Caco-2 (cell line): ENCODE results near the gene KRAS. TPM values are rescaled to one million over a fixed set of nuclear protein-coding genes. Genes with fewer than 3 reads are reported as not detected.

Experiments used
- BruUV-seq: library from RNA; stranded (reverse); fragments of 400-500 nt; replicated peaks from 2 replicates; lab custom pipeline; 2021; lab: Mats Ljungman, UMichigan
- CTCF ChIA-PET: fragments of 300-600 bp; sonication (Branson Sonifier 250); formaldehyde crosslinking; loops from one replicate; lab custom pipeline; 2022; ENCODE audit warnings: antibody characterized with exemption; lab: Charles Lee
- POLR2A ChIA-PET: fragments of 300-600 bp; sonication (Branson Sonifier 250); formaldehyde crosslinking; loops from one replicate; lab custom pipeline; 2022; ENCODE audit warnings: antibody characterized with exemption; lab: Charles Lee
- DNase-seq, 2 experiments: peaks; one replicate each; pipeline versions ENCODE4 v3.0.0 to v3.0.0-alpha.2; 2020 to 2022
- H3K27me3 ChIP-seq: replicated peaks from 2 replicates; pipeline ENCODE4 v1.6.0; 2011; ENCODE audit warnings: low read length; ENCODE audit not compliant: control insufficient read depth, insufficient read depth
- H3K36me3 ChIP-seq: 2 replicates; pipeline ENCODE4 v1.5.1; 2011; ENCODE audit warnings: low read length; ENCODE audit not compliant: control insufficient read depth, insufficient read depth
- H3K4me1 ChIP-seq: fragments of 250-450 bp; sonication (Bioruptor Pico); 2 replicates; pipeline ENCODE4 v1.5.1; 2020; ENCODE audit warnings: mild to moderate bottlenecking
- H3K4me3 ChIP-seq: 2 replicates; pipeline ENCODE4 v1.5.1; 2011; ENCODE audit warnings: low read depth, mild to moderate bottlenecking, control low read depth, low read length
- H3K9me3 ChIP-seq: fragments of 250-450 bp; sonication (Bioruptor Pico); 2 replicates; pipeline ENCODE4 v1.5.1; 2020; ENCODE audit warnings: mild to moderate bottlenecking, moderate library complexity
- H3K27ac Mint-ChIP-seq: one replicate; pipeline ENCODE4 v1.8.0; 2022; ENCODE audit warnings: mixed read lengths; ENCODE audit not compliant: unreplicated experiment
- H3K27me3 Mint-ChIP-seq: one replicate; pipeline ENCODE4 v1.8.0; 2022; ENCODE audit warnings: mixed read lengths; ENCODE audit not compliant: insufficient read depth, unreplicated experiment
- H3K36me3 Mint-ChIP-seq: one replicate; pipeline ENCODE4 v1.8.0; 2022; ENCODE audit warnings: mild to moderate bottlenecking, mixed read lengths; ENCODE audit not compliant: insufficient read depth, unreplicated experiment
- H3K4me1 Mint-ChIP-seq: one replicate; pipeline ENCODE4 v1.8.0; 2022; ENCODE audit warnings: low read depth, mixed read lengths; ENCODE audit not compliant: unreplicated experiment
- H3K4me3 Mint-ChIP-seq: one replicate; pipeline ENCODE4 v1.8.0; 2022; ENCODE audit warnings: mild to moderate bottlenecking, moderate library complexity, mixed read lengths; ENCODE audit not compliant: unreplicated experiment
- H3K9me3 Mint-ChIP-seq: one replicate; pipeline ENCODE4 v1.8.0; 2022; ENCODE audit warnings: mixed read lengths; ENCODE audit not compliant: unreplicated experiment
- intact Hi-C: fragments of 100-400 bp; cut with micrococcal nuclease; formaldehyde crosslinking; loops from one replicate; pipeline ENCODE4 v1.10.0; 2022; ENCODE audit not compliant: unreplicated experiment
- total RNA-seq: library from RNA; stranded (reverse); gene quantifications from 2 replicates; pipeline ENCODE4 v1.2.3, GENCODE V29; 2022
- TF ChIP-seq, protein P1 (sequence below), 2 experiments: fragments of 200-600 bp in 1 of 2; IDR thresholded peaks; 1 replicate in 1 of 2; 2 replicates in 1 of 2; pipeline versions ENCODE4 v1.5.1 to v1.8.0; 2011 to 2022; ENCODE audit warnings: antibody characterized with exemption in 1 of 2, control low read depth in 1 of 2, inconsistent platforms in 1 of 2, low read depth in 1 of 2, low read length in 1 of 2, mild to moderate bottlenecking in 1 of 2, moderate library complexity in 1 of 2; ENCODE audit not compliant: insufficient read depth in 1 of 2, severe bottlenecking in 1 of 2, unreplicated experiment in 1 of 2

The KRAS gene
- total RNA-seq, 1 experiment from 2014 or later: 179 TPM

DNA sequence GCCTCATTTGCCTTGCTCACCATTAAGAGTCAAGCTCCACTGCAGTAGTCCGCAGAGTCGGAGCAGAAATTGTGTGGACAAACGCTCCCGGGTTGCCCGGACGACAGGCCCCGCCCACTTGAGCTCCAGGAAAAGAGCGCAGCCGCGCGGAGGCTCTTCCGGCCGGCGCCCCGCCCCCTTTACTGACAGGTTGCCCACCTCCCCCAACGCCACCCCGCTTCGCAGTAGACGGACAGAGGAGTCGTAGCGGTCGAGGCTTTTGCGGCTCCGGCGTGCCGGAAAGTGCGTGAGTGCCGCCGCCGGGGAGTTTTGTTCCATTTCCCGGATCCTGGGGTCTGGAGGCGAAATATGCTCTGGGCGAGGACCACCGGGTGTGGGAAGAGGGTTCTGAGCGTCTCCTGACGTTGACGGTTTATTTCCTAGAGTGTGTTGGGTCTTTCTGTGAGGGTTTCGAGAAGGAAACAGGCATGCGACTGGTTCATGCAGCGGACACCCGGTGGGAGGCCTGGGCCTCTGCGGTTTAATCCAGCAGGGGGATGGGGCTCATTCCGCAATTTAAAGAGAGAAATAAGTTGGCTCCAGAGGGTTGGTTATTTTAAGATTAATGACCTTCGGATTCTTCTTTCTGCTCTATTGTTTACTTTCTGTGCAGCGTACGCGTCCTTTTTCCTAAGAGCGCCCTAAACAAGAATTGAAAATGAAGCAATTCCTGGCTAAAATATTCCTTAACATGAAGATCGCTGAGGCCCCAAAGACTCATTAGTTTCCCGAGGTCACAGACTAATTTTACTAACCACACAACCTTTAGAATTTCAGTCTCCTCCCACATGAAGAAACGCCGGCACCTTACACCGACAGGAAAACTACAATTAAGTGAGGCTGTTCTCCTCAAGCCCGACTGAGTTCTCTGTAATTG, 55.4 kb downstream of the KRAS start, which contains the start of the genes DNAI7 and ETFRF1:
DNAI7 (minus strand) TSS at position 105 of the 916 bp plus-strand sequence; CDS start at position 23, 82 bp downstream.
ETFRF1 (plus strand) TSS at position 182 of the 916 bp plus-strand sequence. CDS start 8,720 bp downstream, outside the sequence.
- H3K36me3 ChIP-seq: no peaks in the 10 kb centered on the region
- ChIA-PET POLR2A (interaction anchor here (0.6 to 1.1 kb wide), 9 partner anchors 9 to 549 kb away, joined by 3 to 17 read pairs (median 4); no protein-coding TSS in a partner anchor), CTCF (interaction anchor here (1.0 to 1.3 kb wide), 4 partner anchors 40 to 192 kb away, joined by 3 to 13 read pairs (median 4); no protein-coding TSS in a partner anchor)
- H3K4me1 ChIP-seq: peaks cover 8% of the 10 kb centered on the region; the same call in 1 of the 2 replicates
- H3K4me3 ChIP-seq: peak within 1 kb of the TSS; percentile 64
- TF ChIP-seq, protein P1, sequence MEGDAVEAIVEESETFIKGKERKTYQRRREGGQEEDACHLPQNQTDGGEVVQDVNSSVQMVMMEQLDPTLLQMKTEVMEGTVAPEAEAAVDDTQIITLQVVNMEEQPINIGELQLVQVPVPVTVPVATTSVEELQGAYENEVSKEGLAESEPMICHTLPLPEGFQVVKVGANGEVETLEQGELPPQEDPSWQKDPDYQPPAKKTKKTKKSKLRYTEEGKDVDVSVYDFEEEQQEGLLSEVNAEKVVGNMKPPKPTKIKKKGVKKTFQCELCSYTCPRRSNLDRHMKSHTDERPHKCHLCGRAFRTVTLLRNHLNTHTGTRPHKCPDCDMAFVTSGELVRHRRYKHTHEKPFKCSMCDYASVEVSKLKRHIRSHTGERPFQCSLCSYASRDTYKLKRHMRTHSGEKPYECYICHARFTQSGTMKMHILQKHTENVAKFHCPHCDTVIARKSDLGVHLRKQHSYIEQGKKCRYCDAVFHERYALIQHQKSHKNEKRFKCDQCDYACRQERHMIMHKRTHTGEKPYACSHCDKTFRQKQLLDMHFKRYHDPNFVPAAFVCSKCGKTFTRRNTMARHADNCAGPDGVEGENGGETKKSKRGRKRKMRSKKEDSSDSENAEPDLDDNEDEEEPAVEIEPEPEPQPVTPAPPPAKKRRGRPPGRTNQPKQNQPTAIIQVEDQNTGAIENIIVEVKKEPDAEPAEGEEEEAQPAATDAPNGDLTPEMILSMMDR (IDR thresholded peaks at IDR 0.05; ENCODE audit: insufficient read depth in 1 of 2, low read depth in 1 of 2, low read length in 1 of 2, severe bottlenecking in 1 of 2, unreplicated experiment in 1 of 2): peak; percentile 24 to 42
- intact Hi-C loops: no loop called here
- peak within 1 kb of the TSS; percentile 96 for H3K27ac Mint-ChIP-seq
- H3K4me3 Mint-ChIP-seq: peak within 1 kb of the TSS; percentile 87
- TSS peak; percentile 83 for BruUV-seq
- no peaks in the 10 kb centered on the region for H3K4me1 Mint-ChIP-seq
- H3K9me3 ChIP-seq: no peaks in the 10 kb centered on the region
- peaks cover 20% of the 10 kb centered on the region for H3K36me3 Mint-ChIP-seq
- DNase-seq: peak; percentile 99 to 100
- no peaks in the 10 kb centered on the region for H3K27me3 Mint-ChIP-seq
- H3K27me3 ChIP-seq: no peaks in the 10 kb centered on the region
- no peaks in the 10 kb centered on the region for H3K9me3 Mint-ChIP-seq

DNA sequence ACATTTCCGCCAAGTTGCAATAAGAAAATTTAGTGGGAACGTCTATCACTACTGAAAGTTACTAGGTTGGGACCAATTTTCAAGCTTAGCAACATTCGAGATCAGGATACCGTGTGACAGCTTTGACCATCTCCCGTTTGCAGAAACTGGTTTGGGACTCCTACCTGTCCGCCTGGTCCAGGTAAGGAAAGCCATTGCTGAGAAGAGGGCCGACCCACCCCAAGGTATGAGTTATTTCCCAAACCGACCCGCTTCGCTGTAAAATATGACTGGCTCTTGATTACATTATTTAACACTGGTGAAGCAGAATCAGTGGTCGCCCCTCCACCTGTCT, 56.0 kb downstream of the KRAS start:
- intact Hi-C loops: no loop called here
- Histone ChIP-seq H3K27me3 (no peaks in the 10 kb centered on the region), H3K36me3 (no peaks in the 10 kb centered on the region), H3K4me1 (peaks cover 8% of the 10 kb centered on the region; the same call in 1 of the 2 replicates), H3K9me3 (no peaks in the 10 kb centered on the region), H3K4me3 (peak overlapping the region; percentile 64)
- Mint-ChIP-seq H3K36me3 (peaks cover 14% of the 10 kb centered on the region), H3K9me3 (no peaks in the 10 kb centered on the region), H3K4me3 (peak overlapping the region; percentile 87), H3K4me1 (no peaks in the 10 kb centered on the region), H3K27ac (peak overlapping the region; percentile 96), H3K27me3 (no peaks in the 10 kb centered on the region)
- DNase-seq: no peak
- BruUV-seq: no TSS peak
- ChIA-PET CTCF (interaction anchor here (1.0 to 1.3 kb wide), 4 partner anchors 40 to 193 kb away, joined by 3 to 13 read pairs (median 4); no protein-coding TSS in a partner anchor), POLR2A (interaction anchor here (0.6 to 1.1 kb wide), 9 partner anchors 10 to 550 kb away, joined by 3 to 17 read pairs (median 4); no protein-coding TSS in a partner anchor)
- TF ChIP-seq, protein P1 (IDR thresholded peaks at IDR 0.05; ENCODE audit: insufficient read depth in 1 of 2, low read depth in 1 of 2, low read length in 1 of 2, severe bottlenecking in 1 of 2, unreplicated experiment in 1 of 2): no peak

DNA sequence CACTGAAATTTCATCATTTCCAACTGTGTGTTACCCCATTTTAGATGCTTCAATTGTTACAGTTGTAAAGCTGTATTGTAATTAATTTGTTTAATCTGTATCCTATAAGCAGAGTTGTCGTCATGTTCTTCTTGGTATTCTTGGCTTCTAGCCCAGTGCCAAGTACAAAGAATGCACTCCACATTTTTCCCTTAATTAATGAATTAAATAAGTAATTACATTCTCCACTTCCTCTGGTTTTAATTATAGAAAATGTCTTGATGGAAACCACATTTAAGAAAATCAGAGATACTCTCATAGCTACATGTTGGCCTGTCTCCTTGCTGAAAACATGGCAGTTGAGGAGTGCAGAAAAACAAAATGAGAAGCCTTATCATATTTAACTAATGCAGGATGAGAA, 56.5 kb downstream of the KRAS start:
- no TSS peak for BruUV-seq

More for the DNA sequence above, 56.5 kb downstream of the KRAS start:
- intact Hi-C loops: no loop called here
- Mint-ChIP-seq H3K27me3 (no peaks in the 10 kb centered on the region), H3K27ac (peak overlapping the region; percentile 96), H3K36me3 (peaks cover 10% of the 10 kb centered on the region), H3K9me3 (no peaks in the 10 kb centered on the region), H3K4me3 (peak overlapping the region; percentile 87), H3K4me1 (no peaks in the 10 kb centered on the region)
- Histone ChIP-seq H3K4me1 (peaks cover 8% of the 10 kb centered on the region; the same call in 1 of the 2 replicates), H3K27me3 (no peaks in the 10 kb centered on the region), H3K9me3 (no peaks in the 10 kb centered on the region), H3K36me3 (no peaks in the 10 kb centered on the region), H3K4me3 (no peak overlapping the region)
- TF ChIP-seq, protein P1 (IDR thresholded peaks at IDR 0.05; ENCODE audit: insufficient read depth in 1 of 2, low read depth in 1 of 2, low read length in 1 of 2, severe bottlenecking in 1 of 2, unreplicated experiment in 1 of 2): no peak
- ChIA-PET POLR2A (interaction anchor here (1.1 kb wide), 1 partner anchor 190 kb away, joined by 17 read pairs; no protein-coding TSS in a partner anchor), CTCF (interaction anchor here (1.1 to 1.3 kb wide), 2 partner anchors 39 to 43 kb away, joined by 3 to 4 read pairs; no protein-coding TSS in a partner anchor)
- no peak for DNase-seq
